NCI-H446 treated with DMSO at 0.1 percent for 48 hours (cell line): ENCODE results near the gene ZNF117.
"Not testable (repeated sequence)": the region's sequence is repeated elsewhere in the genome, so short reads cannot be mapped to it uniquely, and the experiment has no call there.

Experiments
- DNase-seq: peaks from one replicate; lab custom pipeline; 2025; lab: John Stamatoyannopoulos, UW

ZNF117 gene

GRCh38 chr7:64990936-64991335 is at the start of gene ZNF117:
TSS of gene ZNF117 (minus strand) at chr7:64991036.
- DNase-seq: no peak

DNA sequence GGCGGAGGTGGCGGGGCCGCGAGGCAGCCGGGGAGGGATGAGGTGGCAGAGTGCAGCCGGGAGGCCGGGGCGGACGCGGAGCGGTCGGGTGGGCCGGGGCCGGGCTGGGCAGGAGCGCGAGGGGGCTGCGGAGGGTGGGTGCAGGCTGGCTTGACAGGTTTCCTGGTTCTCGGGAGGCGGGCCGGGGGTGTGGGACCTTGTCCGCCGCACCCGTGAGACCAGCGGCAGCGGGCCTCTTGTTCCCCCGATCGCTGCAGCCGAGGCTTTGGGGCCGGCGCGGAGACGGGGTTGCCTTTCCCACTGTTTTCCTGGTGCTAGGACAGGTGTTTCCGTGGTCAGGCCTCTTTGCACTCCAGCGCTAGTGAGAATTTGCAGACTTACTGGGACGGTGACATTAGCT is 47.9 kb upstream of the ZNF117 start:
- DNase-seq: not testable (repeated sequence)

DNA sequence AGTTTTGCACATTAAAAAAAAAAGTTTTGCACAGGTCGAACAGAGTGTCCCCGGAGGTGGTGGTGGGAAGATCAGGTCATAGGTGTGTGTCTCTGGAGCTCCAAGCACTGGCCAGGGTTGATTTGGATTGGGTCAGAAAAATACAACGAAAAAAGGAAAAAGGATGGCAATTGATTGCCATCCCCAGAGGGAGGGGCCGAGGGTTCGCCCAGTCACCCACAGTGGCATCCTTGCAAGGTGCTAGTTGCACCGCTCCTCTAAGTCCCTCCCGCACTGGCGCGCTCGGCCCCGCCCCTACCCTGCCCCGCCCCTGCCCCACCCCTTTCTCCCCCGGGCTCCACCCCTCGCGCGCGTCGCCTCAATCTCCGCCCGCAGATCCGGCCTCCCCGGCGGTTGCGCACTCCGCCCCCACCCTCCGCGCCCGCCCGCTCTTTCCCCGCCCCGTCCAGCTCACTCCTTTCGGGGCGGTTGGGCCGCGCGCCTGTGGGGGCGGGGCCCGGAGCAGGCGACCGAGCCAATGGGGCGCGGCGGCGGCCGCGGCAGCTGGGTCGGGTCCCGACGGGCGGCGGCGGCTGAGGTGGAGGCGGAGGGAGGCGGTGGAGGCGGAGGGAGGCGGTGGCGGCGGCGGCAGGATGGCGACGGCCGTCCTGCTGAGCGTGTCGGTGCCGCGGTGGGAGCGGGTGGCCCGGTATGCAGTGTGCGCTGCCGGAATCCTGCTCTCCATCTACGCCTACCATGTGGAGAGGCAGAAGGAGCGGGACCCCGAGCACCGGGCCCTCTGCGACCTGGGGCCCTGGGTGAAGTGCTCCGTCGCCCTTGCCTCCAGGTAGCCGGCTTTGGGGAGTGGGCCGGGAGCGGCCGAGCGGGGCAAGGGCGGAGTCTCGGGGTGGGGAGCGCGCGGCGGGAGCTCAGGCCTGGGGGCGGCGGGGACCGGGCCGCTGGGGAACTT is 47.2 kb upstream of the ZNF117 start:
- DNase-seq: peak; percentile 56

- DNase-seq: not testable (repeated sequence)
Observed at GRCh38 chr7:65036526-65036925, 45.7 kb upstream of the ZNF117 start.

- DNase-seq: not testable (repeated sequence)
Observed at GRCh38 chr7:65035469-65035868, 44.6 kb upstream of the ZNF117 start.

- DNase-seq: not testable (repeated sequence)
Observed at GRCh38 chr7:65034120-65034782, 43.4 kb upstream of the ZNF117 start.

GRCh38 chr7:65033391-65033790 is 42.6 kb upstream of the ZNF117 start:
- DNase-seq: not testable (repeated sequence)

- DNase-seq: not testable (repeated sequence)
Observed at GRCh38 chr7:65025023-65025422, 34.2 kb upstream of the ZNF117 start.

DNA sequence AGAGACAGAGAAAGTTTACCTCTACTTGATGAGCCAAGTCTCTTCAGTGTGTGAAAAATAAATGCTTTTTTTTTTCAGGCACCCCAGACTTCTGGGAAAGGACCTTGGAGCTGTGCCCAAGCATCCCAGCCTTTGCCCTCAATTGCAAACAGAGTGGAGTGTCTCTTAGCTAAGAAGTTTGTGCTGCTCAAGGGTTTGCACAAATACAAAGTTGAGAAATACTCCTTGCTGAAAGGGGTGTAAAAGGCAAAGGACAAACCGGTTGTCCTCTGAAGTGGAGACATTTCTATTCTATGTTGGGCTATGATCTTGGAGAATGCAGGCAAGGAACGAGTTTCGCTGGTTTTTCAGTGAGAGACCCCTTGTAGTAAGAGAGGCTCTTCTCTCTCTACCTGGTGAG is 30.1 kb upstream of the ZNF117 start:
- DNase-seq: not testable (repeated sequence)

DNA sequence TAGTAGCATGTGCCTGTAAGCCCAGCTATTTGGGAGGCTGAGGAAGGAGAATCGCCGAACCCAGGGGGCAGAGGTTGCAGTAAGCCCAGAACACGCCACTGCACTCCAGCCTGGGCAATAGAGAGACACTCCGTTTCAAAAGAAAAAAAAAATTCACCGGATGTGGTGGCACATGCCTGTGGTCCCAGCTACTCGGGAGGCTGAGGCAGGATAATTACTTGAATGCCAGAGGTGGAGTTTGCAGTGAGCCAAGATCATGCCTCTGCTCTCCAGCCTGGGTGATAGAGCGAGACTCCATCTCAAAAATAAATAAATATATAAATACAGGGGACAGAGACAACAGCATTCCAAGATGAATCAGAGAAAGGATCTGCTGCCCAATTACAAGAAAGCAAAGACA is 19.0 kb upstream of the ZNF117 start:
- not testable (repeated sequence) for DNase-seq

- not testable (repeated sequence) for DNase-seq
Observed at GRCh38 chr7:65009394-65009793, 18.6 kb upstream of the ZNF117 start.

DNA sequence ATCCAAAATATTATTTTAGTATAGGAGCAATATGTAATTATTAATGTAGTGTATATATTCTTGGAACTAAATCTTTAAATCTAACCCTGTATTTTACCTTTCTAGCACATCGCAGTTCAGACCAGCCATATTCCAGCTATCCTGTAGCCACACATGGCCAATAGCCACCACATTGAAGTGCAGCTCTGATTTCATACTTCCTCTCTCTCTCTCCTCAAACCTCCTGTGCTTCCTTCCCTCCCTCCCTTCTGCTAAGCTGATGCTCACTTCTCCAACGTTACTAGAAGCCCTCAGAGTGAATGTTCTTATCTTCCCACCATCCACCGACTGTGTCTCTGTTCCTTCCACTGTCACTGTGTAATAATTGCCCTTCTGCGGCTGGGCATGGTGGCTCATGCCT is 16.2 kb upstream of the ZNF117 start:
- DNase-seq: not testable (repeated sequence)

- DNase-seq: peak; percentile 73
Observed at GRCh38 chr7:65006094-65006992, 15.5 kb upstream of the ZNF117 start, which contains the start of gene ERV3-1. TSS of gene ERV3-1 (minus strand) at chr7:65006687. CDS start at chr7:64993026, 13,661 bp downstream.

DNA sequence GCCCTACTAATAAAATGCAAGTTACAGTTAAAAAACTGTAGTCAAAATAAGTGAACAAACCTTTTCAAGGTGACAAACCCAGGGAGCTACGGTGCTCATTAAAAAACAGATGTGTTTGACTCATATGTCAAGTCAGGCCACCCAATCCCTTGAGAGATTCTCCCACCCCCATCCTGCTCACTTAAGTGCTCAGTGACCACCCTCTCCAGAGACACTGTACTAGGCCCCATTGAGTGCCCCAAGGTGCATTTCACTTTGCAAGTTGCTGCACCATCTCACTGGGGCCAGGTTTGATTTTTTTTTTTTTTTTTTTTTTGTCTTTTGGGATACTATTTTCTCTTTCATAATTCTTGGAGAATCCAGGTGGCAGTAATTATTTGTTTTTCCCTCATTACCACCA is 13.7 kb upstream of the ZNF117 start:
- no peak for DNase-seq

GRCh38 chr7:65002972-65003585 is 12.2 kb upstream of the ZNF117 start:
- DNase-seq: no peak

- DNase-seq: no peak
Observed at GRCh38 chr7:65001291-65001814, 10.5 kb upstream of the ZNF117 start.

DNA sequence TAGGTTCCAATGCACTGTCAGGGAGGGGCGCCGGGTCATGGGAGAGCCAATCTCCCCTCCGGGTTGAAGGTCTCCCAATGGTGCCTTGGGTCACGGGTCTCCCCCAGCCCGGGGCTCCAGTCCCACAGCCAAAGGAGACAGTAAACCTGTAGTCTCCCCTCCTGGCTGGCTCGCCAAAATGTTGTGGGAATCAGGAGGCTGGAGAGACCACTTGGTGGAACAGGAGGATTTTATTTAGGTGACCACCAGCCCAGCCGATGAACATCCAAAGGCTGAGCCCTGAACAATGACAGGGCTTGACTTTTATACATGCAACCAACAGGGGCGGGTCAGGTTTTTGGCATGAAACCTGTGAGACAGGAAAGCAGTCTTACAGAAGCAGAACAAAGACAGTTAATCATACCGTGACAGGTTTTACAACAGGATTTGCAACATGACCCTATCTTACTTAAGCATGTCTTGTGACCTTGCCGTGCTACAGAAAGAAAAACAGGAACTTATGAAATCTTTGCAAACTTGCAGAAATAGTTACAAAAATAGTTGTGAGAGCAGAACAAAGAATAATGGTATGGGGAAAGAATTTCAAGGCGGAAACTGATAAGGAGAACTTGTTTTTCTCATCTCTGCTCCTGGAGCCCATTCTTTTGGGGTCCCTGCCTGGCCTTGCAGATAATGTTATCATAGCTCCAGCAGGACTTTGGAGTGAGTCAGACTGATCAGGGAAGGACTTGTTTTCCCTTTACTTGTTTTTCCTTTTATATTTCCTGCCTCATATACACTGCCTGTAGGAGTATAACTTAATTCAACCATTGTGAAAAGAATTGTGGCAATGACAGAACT is 8.5 kb upstream of the ZNF117 start:
- no peak for DNase-seq

- DNase-seq: no peak
Observed at GRCh38 chr7:64998865-64999164, 8.0 kb upstream of the ZNF117 start.

- DNase-seq: no peak
Observed at GRCh38 chr7:64997927-64998391, 7.1 kb upstream of the ZNF117 start.

GRCh38 chr7:64997164-64997908 is 6.5 kb upstream of the ZNF117 start:
- no peak for DNase-seq
